GM23338 (cell line): ENCODE measurements around the gene PGM1. TPM values are rescaled to one million over a fixed set of nuclear protein-coding genes. Genes with fewer than 3 reads are reported as not detected.

ENCODE experiments used
- ATAC-seq: fragments of 200-7000 bp; cut with Tn5 transposase; 3 replicates; pipeline ENCODE4 v1.9.1; 2020
- DNase-seq: peaks from one replicate; pipeline ENCODE4 v3.0.0-alpha.2; 2015; ENCODE audit warnings: low spot score
- H2AFZ ChIP-seq: fragments of 200-600 bp; sonication (generic); 2 replicates; pipeline ENCODE4 v1.8.0; 2016; ENCODE audit warnings: antibody characterized with exemption, mild to moderate bottlenecking, moderate library complexity
- H3F3A ChIP-seq: fragments of 200-600 bp; sonication (generic); replicated peaks from 2 replicates; pipeline ENCODE4 v1.8.0; 2017; ENCODE audit warnings: antibody characterized with exemption, mixed run types, low read depth
- H3K27ac ChIP-seq: fragments of 200-600 bp; sonication (generic); 2 replicates; pipeline ENCODE4 v1.6.1; 2016; ENCODE audit warnings: low read depth
- H3K27me3 ChIP-seq: fragments of 200-600 bp; sonication (generic); 2 replicates; pipeline ENCODE4 v1.8.0; 2016; ENCODE audit warnings: mild to moderate bottlenecking, mixed run types, moderate library complexity; ENCODE audit not compliant: insufficient read depth
- H3K36me3 ChIP-seq: fragments of 200-600 bp; sonication (generic); 2 replicates; pipeline ENCODE4 v1.8.0; 2016; ENCODE audit warnings: mild to moderate bottlenecking; ENCODE audit not compliant: insufficient read depth
- H3K4me1 ChIP-seq: fragments of 200-600 bp; sonication (generic); 2 replicates; pipeline ENCODE4 v1.8.0; 2016; ENCODE audit warnings: mild to moderate bottlenecking, moderate library complexity; ENCODE audit not compliant: insufficient read depth
- H3K4me2 ChIP-seq: fragments of 200-600 bp; sonication (generic); 2 replicates; pipeline ENCODE4 v1.7.1; 2017; ENCODE audit warnings: mixed run types
- H3K4me3 ChIP-seq: fragments of 200-600 bp; sonication (generic); 2 replicates; pipeline ENCODE4 v1.6.1; 2016; ENCODE audit warnings: mixed run types
- H3K79me2 ChIP-seq: fragments of 200-600 bp; sonication (generic); replicated peaks from 2 replicates; pipeline ENCODE4 v1.8.0; 2017; ENCODE audit warnings: mild to moderate bottlenecking; ENCODE audit not compliant: insufficient read depth
- H3K9me2 ChIP-seq: fragments of 200-600 bp; sonication (generic); 2 replicates; pipeline ENCODE4 v1.8.0; 2017; ENCODE audit not compliant: insufficient read depth
- H4K20me1 ChIP-seq: fragments of 200-600 bp; sonication (generic); replicated peaks from 2 replicates; pipeline ENCODE4 v1.8.0; 2017; ENCODE audit warnings: mild to moderate bottlenecking; ENCODE audit not compliant: insufficient read depth
- H3K27ac Mint-ChIP-seq: 2 replicates; pipeline ENCODE4 v1.8.0; 2020; ENCODE audit warnings: inconsistent platforms, mild to moderate bottlenecking, moderate library complexity, mixed read lengths
- H3K27me3 Mint-ChIP-seq: 3 replicates; pipeline ENCODE4 v1.8.0; 2022; ENCODE audit warnings: low read depth, mild to moderate bottlenecking, moderate library complexity, mixed read lengths, inconsistent platforms; ENCODE audit not compliant: insufficient read depth, poor library complexity
- H3K36me3 Mint-ChIP-seq: 3 replicates; pipeline ENCODE4 v1.8.0; 2021; ENCODE audit warnings: low read depth, mild to moderate bottlenecking, inconsistent platforms, moderate library complexity, mixed read lengths
- H3K4me1 Mint-ChIP-seq: 3 replicates; pipeline ENCODE4 v1.8.0; 2020; ENCODE audit warnings: mild to moderate bottlenecking, inconsistent platforms, mixed read lengths
- H3K4me3 Mint-ChIP-seq: 3 replicates; pipeline ENCODE4 v1.8.0; 2021; ENCODE audit warnings: moderate library complexity, mild to moderate bottlenecking, inconsistent platforms, mixed read lengths
- H3K9me3 Mint-ChIP-seq: 3 replicates; pipeline ENCODE4 v1.8.0; 2020; ENCODE audit warnings: moderate library complexity, mild to moderate bottlenecking, inconsistent platforms, mixed read lengths
- CREB1 ChIP-seq: fragments of 250-450 bp; sonication (Bioruptor Pico); IDR thresholded peaks from 2 replicates; pipeline ENCODE4 v1.5.0; 2020; ENCODE audit warnings: low read depth, mild to moderate bottlenecking, moderate library complexity
- EZH2 ChIP-seq: fragments of 200-600 bp; sonication (generic); IDR thresholded peaks from one replicate; pipeline ENCODE4 v1.8.0; 2017; ENCODE audit warnings: antibody characterized with exemption, mild to moderate bottlenecking, low read depth; ENCODE audit not compliant: unreplicated experiment
- EZH2phosphoT487 ChIP-seq: fragments of 200-600 bp; sonication (generic); IDR thresholded peaks from one replicate; pipeline ENCODE4 v1.8.1; 2018; ENCODE audit warnings: antibody characterized with exemption; ENCODE audit not compliant: unreplicated experiment
- JUNB ChIP-seq: IDR thresholded peaks from one replicate; pipeline ENCODE4 v1.6.1; 2016; ENCODE audit warnings: antibody characterized with exemption; ENCODE audit not compliant: unreplicated experiment
- NANOG ChIP-seq: IDR thresholded peaks from 2 replicates; pipeline ENCODE4 v1.6.1; 2016; ENCODE audit warnings: antibody characterized with exemption, borderline replicate concordance
- POLR2AphosphoS5 ChIP-seq: IDR thresholded peaks from 2 replicates; pipeline ENCODE4 v1.6.1; 2016; ENCODE audit warnings: antibody characterized with exemption, low read depth
- STAT1 ChIP-seq: IDR thresholded peaks from one replicate; pipeline ENCODE4 v1.6.1; 2016; ENCODE audit warnings: antibody characterized with exemption; ENCODE audit not compliant: unreplicated experiment
- ZNF114 ChIP-seq: fragments of 250-450 bp; sonication (Bioruptor Pico); IDR thresholded peaks from 2 replicates; pipeline ENCODE4 v1.5.0; 2020; ENCODE audit warnings: mild to moderate bottlenecking, moderate library complexity
- ZNF331 ChIP-seq: fragments of 250-450 bp; sonication (Bioruptor Pico); IDR thresholded peaks from 2 replicates; pipeline ENCODE4 v1.5.0; 2020; ENCODE audit warnings: low read depth, mild to moderate bottlenecking, moderate library complexity
- polyA plus RNA-seq: library from polyadenylated mRNA; unstranded; fragments of >200 nt; fragmentation: Nextera tagmentation; extraction: Ambion mirVana; gene quantifications from 2 replicates; pipeline ENCODE4 v1.2.1, GENCODE V29; 2016
- total RNA-seq: library from RNA; depleted of rRNA; stranded (reverse); fragments of >200 nt; shearing (Covaris generic); gene quantifications from 2 replicates; pipeline ENCODE4 v1.2.3, GENCODE V29; 2014
- TF ChIP-seq, protein P1 (sequence below), 2 experiments: fragments of 200-600 bp in 1 of 2; sonication (generic) in 1 of 2; conservative IDR thresholded peaks; 2 replicates each; pipeline versions ENCODE4 v1.5.1 to v1.6.1; 2016 to 2017; ENCODE audit warnings: antibody characterized with exemption in 2 of 2, low read depth in 2 of 2, mild to moderate bottlenecking in 2 of 2, moderate library complexity in 1 of 2
- TF ChIP-seq, protein P2 (sequence below): fragments of 250-450 bp; sonication (Bioruptor Pico); IDR thresholded peaks from 2 replicates; pipeline ENCODE4 v1.5.0; 2020; ENCODE audit warnings: mild to moderate bottlenecking, moderate library complexity
- TF ChIP-seq, protein P3 (sequence below): IDR thresholded peaks from one replicate; pipeline ENCODE4 v1.6.1; 2018; ENCODE audit warnings: antibody characterized with exemption; ENCODE audit not compliant: unreplicated experiment
- TF ChIP-seq, protein P4 (sequence below): IDR thresholded peaks from 2 replicates; pipeline ENCODE4 v1.6.1; 2016; ENCODE audit warnings: antibody characterized with exemption

The PGM1 gene
- total and polyA plus RNA-seq, 2 experiments from 2014 or later = 20.9 to 71.9 TPM

DNA sequence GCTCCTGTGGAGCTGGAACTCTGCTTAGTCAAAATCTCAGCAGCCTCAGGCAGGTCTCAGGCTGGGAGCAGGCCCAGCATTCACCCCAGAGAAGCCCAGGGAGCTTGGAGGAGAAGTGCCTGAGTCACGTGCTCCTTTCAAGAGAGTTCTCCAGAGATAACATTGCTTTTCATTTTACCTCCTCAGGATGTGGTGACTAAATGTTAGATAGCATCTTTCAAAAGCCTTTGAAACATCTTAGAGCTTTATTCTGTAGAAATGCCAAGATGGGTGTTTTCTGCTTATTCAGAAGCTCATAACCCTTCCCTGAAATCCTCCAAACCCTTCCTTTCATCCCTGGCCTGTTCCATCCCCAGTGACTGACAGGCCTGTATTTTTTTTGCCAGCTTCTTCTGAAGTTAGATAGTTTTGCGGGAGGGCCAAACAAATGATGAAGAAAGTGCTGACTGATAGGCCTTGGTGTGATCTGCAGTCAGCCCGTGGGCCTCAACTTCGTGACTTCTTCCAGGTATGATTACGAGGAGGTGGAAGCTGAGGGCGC lies 58.0 kb downstream of the PGM1 start:
- no peak overlapping the region for H3K27ac ChIP-seq
- no peaks in the 10 kb centered on the region for H3K4me1 Mint-ChIP-seq

More for the DNA sequence above, 58.0 kb downstream of the PGM1 start:
- H3K27me3 ChIP-seq = no peaks in the 10 kb centered on the region
- no peaks in the 10 kb centered on the region for H4K20me1 ChIP-seq
- no peak overlapping the region for H2AFZ ChIP-seq
- Mint-ChIP-seq H3K36me3 (peaks cover 18% of the 10 kb centered on the region; the same call in 2 of the 3 replicates), H3K4me3 (no peak overlapping the region), H3K9me3 (no peaks in the 10 kb centered on the region), H3K27ac (no peak overlapping the region), H3K27me3 (no peaks in the 10 kb centered on the region)
- TF ChIP-seq EZH2phosphoT487 (no peak), ZNF331 (no peak), JUNB (no peak), EZH2 (no peak), STAT1 (no peak), ZNF114 (CRISPR knock-in tag) (no peak), CREB1 (CRISPR knock-in tag) (no peak), NANOG (no peak), POLR2AphosphoS5 (no peak)
- TF ChIP-seq, protein P1, sequence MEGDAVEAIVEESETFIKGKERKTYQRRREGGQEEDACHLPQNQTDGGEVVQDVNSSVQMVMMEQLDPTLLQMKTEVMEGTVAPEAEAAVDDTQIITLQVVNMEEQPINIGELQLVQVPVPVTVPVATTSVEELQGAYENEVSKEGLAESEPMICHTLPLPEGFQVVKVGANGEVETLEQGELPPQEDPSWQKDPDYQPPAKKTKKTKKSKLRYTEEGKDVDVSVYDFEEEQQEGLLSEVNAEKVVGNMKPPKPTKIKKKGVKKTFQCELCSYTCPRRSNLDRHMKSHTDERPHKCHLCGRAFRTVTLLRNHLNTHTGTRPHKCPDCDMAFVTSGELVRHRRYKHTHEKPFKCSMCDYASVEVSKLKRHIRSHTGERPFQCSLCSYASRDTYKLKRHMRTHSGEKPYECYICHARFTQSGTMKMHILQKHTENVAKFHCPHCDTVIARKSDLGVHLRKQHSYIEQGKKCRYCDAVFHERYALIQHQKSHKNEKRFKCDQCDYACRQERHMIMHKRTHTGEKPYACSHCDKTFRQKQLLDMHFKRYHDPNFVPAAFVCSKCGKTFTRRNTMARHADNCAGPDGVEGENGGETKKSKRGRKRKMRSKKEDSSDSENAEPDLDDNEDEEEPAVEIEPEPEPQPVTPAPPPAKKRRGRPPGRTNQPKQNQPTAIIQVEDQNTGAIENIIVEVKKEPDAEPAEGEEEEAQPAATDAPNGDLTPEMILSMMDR (conservative IDR thresholded peaks at IDR 0.05; ENCODE audit: low read depth in 2 of 2) = no peak
- TF ChIP-seq, protein P2, sequence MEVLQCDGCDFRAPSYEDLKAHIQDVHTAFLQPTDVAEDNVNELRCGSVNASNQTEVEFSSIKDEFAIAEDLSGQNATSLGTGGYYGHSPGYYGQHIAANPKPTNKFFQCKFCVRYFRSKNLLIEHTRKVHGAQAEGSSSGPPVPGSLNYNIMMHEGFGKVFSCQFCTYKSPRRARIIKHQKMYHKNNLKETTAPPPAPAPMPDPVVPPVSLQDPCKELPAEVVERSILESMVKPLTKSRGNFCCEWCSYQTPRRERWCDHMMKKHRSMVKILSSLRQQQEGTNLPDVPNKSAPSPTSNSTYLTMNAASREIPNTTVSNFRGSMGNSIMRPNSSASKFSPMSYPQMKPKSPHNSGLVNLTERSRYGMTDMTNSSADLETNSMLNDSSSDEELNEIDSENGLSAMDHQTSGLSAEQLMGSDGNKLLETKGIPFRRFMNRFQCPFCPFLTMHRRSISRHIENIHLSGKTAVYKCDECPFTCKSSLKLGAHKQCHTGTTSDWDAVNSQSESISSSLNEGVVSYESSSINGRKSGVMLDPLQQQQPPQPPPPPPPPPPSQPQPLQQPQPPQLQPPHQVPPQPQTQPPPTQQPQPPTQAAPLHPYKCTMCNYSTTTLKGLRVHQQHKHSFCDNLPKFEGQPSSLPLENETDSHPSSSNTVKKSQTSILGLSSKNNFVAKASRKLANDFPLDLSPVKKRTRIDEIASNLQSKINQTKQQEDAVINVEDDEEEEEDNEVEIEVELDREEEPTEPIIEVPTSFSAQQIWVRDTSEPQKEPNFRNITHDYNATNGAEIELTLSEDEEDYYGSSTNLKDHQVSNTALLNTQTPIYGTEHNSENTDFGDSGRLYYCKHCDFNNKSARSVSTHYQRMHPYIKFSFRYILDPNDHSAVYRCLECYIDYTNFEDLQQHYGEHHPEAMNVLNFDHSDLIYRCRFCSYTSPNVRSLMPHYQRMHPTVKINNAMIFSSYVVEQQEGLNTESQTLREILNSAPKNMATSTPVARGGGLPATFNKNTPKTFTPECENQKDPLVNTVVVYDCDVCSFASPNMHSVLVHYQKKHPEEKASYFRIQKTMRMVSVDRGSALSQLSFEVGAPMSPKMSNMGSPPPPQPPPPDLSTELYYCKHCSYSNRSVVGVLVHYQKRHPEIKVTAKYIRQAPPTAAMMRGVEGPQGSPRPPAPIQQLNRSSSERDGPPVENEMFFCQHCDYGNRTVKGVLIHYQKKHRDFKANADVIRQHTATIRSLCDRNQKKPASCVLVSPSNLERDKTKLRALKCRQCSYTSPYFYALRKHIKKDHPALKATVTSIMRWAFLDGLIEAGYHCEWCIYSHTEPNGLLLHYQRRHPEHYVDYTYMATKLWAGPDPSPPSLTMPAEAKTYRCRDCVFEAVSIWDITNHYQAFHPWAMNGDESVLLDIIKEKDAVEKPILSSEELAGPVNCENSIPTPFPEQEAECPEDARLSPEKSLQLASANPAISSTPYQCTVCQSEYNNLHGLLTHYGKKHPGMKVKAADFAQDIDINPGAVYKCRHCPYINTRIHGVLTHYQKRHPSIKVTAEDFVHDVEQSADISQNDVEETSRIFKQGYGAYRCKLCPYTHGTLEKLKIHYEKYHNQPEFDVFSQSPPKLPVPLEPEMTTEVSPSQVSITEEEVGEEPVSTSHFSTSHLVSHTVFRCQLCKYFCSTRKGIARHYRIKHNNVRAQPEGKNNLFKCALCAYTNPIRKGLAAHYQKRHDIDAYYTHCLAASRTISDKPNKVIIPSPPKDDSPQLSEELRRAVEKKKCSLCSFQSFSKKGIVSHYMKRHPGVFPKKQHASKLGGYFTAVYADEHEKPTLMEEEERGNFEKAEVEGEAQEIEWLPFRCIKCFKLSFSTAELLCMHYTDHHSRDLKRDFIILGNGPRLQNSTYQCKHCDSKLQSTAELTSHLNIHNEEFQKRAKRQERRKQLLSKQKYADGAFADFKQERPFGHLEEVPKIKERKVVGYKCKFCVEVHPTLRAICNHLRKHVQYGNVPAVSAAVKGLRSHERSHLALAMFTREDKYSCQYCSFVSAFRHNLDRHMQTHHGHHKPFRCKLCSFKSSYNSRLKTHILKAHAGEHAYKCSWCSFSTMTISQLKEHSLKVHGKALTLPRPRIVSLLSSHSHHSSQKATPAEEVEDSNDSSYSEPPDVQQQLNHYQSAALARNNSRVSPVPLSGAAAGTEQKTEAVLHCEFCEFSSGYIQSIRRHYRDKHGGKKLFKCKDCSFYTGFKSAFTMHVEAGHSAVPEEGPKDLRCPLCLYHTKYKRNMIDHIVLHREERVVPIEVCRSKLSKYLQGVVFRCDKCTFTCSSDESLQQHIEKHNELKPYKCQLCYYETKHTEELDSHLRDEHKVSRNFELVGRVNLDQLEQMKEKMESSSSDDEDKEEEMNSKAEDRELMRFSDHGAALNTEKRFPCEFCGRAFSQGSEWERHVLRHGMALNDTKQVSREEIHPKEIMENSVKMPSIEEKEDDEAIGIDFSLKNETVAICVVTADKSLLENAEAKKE = no peak
- TF ChIP-seq, protein P3, sequence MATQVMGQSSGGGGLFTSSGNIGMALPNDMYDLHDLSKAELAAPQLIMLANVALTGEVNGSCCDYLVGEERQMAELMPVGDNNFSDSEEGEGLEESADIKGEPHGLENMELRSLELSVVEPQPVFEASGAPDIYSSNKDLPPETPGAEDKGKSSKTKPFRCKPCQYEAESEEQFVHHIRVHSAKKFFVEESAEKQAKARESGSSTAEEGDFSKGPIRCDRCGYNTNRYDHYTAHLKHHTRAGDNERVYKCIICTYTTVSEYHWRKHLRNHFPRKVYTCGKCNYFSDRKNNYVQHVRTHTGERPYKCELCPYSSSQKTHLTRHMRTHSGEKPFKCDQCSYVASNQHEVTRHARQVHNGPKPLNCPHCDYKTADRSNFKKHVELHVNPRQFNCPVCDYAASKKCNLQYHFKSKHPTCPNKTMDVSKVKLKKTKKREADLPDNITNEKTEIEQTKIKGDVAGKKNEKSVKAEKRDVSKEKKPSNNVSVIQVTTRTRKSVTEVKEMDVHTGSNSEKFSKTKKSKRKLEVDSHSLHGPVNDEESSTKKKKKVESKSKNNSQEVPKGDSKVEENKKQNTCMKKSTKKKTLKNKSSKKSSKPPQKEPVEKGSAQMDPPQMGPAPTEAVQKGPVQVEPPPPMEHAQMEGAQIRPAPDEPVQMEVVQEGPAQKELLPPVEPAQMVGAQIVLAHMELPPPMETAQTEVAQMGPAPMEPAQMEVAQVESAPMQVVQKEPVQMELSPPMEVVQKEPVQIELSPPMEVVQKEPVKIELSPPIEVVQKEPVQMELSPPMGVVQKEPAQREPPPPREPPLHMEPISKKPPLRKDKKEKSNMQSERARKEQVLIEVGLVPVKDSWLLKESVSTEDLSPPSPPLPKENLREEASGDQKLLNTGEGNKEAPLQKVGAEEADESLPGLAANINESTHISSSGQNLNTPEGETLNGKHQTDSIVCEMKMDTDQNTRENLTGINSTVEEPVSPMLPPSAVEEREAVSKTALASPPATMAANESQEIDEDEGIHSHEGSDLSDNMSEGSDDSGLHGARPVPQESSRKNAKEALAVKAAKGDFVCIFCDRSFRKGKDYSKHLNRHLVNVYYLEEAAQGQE = no peak
- TF ChIP-seq, protein P4, sequence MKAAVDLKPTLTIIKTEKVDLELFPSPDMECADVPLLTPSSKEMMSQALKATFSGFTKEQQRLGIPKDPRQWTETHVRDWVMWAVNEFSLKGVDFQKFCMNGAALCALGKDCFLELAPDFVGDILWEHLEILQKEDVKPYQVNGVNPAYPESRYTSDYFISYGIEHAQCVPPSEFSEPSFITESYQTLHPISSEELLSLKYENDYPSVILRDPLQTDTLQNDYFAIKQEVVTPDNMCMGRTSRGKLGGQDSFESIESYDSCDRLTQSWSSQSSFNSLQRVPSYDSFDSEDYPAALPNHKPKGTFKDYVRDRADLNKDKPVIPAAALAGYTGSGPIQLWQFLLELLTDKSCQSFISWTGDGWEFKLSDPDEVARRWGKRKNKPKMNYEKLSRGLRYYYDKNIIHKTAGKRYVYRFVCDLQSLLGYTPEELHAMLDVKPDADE = no peak
- no peak for ATAC-seq
- no peak for DNase-seq
- no peak overlapping the region for H3K4me3 ChIP-seq
- H3K79me2 ChIP-seq = no peaks in the 10 kb centered on the region
- H3K4me2 ChIP-seq = no peak overlapping the region
- H3F3A ChIP-seq = no peaks in the 10 kb centered on the region
- peaks cover 5% of the 10 kb centered on the region; the same call in 1 of the 2 replicates for H3K9me2 ChIP-seq
- no peaks in the 10 kb centered on the region for H3K36me3 ChIP-seq
- H3K4me1 ChIP-seq = no peaks in the 10 kb centered on the region
